HEK293 (cell line): ENCODE measurements around the gene ZBTB4.

Experiments
- CTCF ChIA-PET: fragments of 350-600 bp; formaldehyde crosslinking; extraction: SDS; loops from one replicate; lab custom pipeline; 2021; ENCODE audit warnings: antibody characterized with exemption; lab: Yijun Ruan, JAX
- POLR2A ChIA-PET: fragments of 300-600 bp; formaldehyde crosslinking; extraction: SDS; loops from one replicate; lab custom pipeline; 2020; ENCODE audit warnings: antibody characterized with exemption, inconsistent platforms; lab: Yijun Ruan, JAX
- H3K27ac ChIP-seq: fragments of 200-500 bp; sonication (Bioruptor generic); 2 replicates; pipeline ENCODE4 v1.5.1; 2014; ENCODE audit warnings: low read depth, low read length, control low read depth, inconsistent platforms; ENCODE audit errors: extremely low read depth
- H3K36me3 ChIP-seq, 2 experiments: fragments of 200-500 bp in 1 of 2; sonication (Bioruptor generic) in 1 of 2; 1 replicate in 1 of 2; 2 replicates in 1 of 2; pipeline ENCODE4 v1.5.1; 2014 to 2017; ENCODE audit warnings: inconsistent platforms in 2 of 2, low read length in 2 of 2; ENCODE audit not compliant: control insufficient read depth in 2 of 2, insufficient read depth in 1 of 2
- H3K4me1 ChIP-seq: fragments of 200-500 bp; sonication (Bioruptor generic); 2 replicates; pipeline ENCODE4 v1.5.1; 2014; ENCODE audit warnings: mild to moderate bottlenecking, low read length, inconsistent platforms; ENCODE audit not compliant: control insufficient read depth, insufficient read depth
- H3K4me3 ChIP-seq: 2 replicates; pipeline ENCODE4 v1.5.1; 2011; ENCODE audit warnings: low read depth, mild to moderate bottlenecking, control low read depth, low read length, moderate library complexity
- H3K9me3 ChIP-seq: fragments of 200-500 bp; sonication (Bioruptor generic); 2 replicates; pipeline ENCODE4 v1.5.1; 2014; ENCODE audit warnings: low read depth, low read length, inconsistent platforms; ENCODE audit not compliant: control insufficient read depth, insufficient read depth
- GLIS2 ChIP-seq: fragments of 450-650 bp; formaldehyde crosslinking; IDR thresholded peaks from 2 replicates; pipeline ENCODE4 v1.5.1; 2016; ENCODE audit warnings: missing biosample characterization, missing genetic modification characterization
- IKZF3 ChIP-seq: fragments of 450-650 bp; IDR thresholded peaks from 2 replicates; pipeline ENCODE4 v1.5.0; 2018; ENCODE audit warnings: missing biosample characterization, mild to moderate bottlenecking, missing genetic modification characterization, moderate library complexity
- MYNN ChIP-seq: fragments of 450-650 bp; formaldehyde crosslinking; IDR thresholded peaks from 2 replicates; pipeline ENCODE4 v1.5.1; 2016; ENCODE audit warnings: missing biosample characterization, missing genetic modification characterization, borderline replicate concordance
- PRDM2 ChIP-seq: fragments of 450-650 bp; formaldehyde crosslinking; IDR thresholded peaks from 2 replicates; pipeline ENCODE4 v1.5.1; 2016; ENCODE audit warnings: missing biosample characterization, missing genetic modification characterization, borderline replicate concordance
- PRDM4 ChIP-seq: fragments of 450-650 bp; formaldehyde crosslinking; IDR thresholded peaks from 2 replicates; pipeline ENCODE4 v1.5.1; 2017; ENCODE audit warnings: missing biosample characterization, missing genetic modification characterization
- YY1 ChIP-seq: fragments of 450-650 bp; formaldehyde crosslinking; IDR thresholded peaks from 2 replicates; pipeline ENCODE4 v1.5.1; 2018; ENCODE audit warnings: missing biosample characterization, missing genetic modification characterization
- ZBTB48 ChIP-seq: fragments of 450-650 bp; formaldehyde crosslinking; IDR thresholded peaks from 2 replicates; pipeline ENCODE4 v1.5.1; 2016; ENCODE audit warnings: missing biosample characterization, missing genetic modification characterization
- ZBTB8A ChIP-seq: fragments of 450-650 bp; formaldehyde crosslinking; IDR thresholded peaks from 2 replicates; pipeline ENCODE4 v1.5.1; 2016; ENCODE audit warnings: missing biosample characterization, missing genetic modification characterization
- ZFP41 ChIP-seq: fragments of 450-650 bp; formaldehyde crosslinking; IDR thresholded peaks from 2 replicates; pipeline ENCODE4 v1.5.1; 2016; ENCODE audit warnings: missing biosample characterization, missing genetic modification characterization, borderline replicate concordance
- ZNF221 ChIP-seq: fragments of 450-650 bp; formaldehyde crosslinking; IDR thresholded peaks from 2 replicates; pipeline ENCODE4 v1.5.1; 2017; ENCODE audit warnings: missing biosample characterization, missing genetic modification characterization, borderline replicate concordance
- ZNF266 ChIP-seq: fragments of 450-650 bp; formaldehyde crosslinking; IDR thresholded peaks from 2 replicates; pipeline ENCODE4 v1.5.1; 2016; ENCODE audit warnings: missing biosample characterization, missing genetic modification characterization, low read depth
- ZNF280C ChIP-seq: fragments of 450-650 bp; formaldehyde crosslinking; IDR thresholded peaks from 2 replicates; pipeline ENCODE4 v1.5.1; 2016; ENCODE audit warnings: missing biosample characterization, missing genetic modification characterization
- ZNF426 ChIP-seq: fragments of 450-650 bp; formaldehyde crosslinking; IDR thresholded peaks from 2 replicates; pipeline ENCODE4 v1.5.1; 2017; ENCODE audit warnings: missing biosample characterization, missing genetic modification characterization, mild to moderate bottlenecking, inconsistent platforms, moderate library complexity
- ZNF701 ChIP-seq: fragments of 450-650 bp; formaldehyde crosslinking; IDR thresholded peaks from 2 replicates; pipeline ENCODE4 v1.5.1; 2016; ENCODE audit warnings: missing biosample characterization, missing genetic modification characterization
- ZNF791 ChIP-seq: fragments of 450-650 bp; formaldehyde crosslinking; IDR thresholded peaks from 2 replicates; pipeline ENCODE4 v1.5.1; 2016; ENCODE audit warnings: missing biosample characterization, missing genetic modification characterization
- ZSCAN18 ChIP-seq: fragments of 450-650 bp; formaldehyde crosslinking; IDR thresholded peaks from 2 replicates; pipeline ENCODE4 v1.5.1; 2016; ENCODE audit warnings: missing biosample characterization, missing genetic modification characterization
- ZSCAN30 ChIP-seq: fragments of 450-650 bp; IDR thresholded peaks from 2 replicates; pipeline ENCODE4 v1.5.1; 2018; ENCODE audit warnings: missing biosample characterization, mild to moderate bottlenecking, missing genetic modification characterization, moderate library complexity
- TF ChIP-seq, protein P1 (sequence below): fragments of 450-650 bp; formaldehyde crosslinking; IDR thresholded peaks from 2 replicates; pipeline ENCODE4 v1.5.1; 2016; ENCODE audit warnings: missing biosample characterization, missing genetic modification characterization

The ZBTB4 gene

DNA sequence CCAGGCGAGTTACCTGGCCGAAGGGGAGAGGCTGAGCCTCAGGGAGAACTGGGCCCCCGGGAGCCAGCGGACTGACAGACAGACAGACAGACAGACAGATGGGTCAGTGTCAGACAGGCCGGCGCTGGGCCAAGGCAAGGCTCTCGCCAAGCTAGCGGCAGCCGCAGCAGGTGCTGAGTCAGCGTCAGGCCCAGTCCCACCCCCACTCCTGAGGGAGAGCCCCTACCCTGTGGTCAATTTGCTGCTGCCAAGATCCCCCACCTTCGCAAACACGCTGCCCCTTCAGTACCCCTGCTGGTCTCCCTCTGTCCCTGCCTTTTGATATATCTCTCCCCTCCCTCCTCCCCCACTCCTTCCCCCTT, 38.6 kb downstream of the ZBTB4 start (continued):
- TF ChIP-seq PRDM2 (tag by site-specific recombination) = 0 out of 2 replicates have a peak, but pooled peaks have one; percentile 8
- TF ChIP-seq ZFP41 (tag by site-specific recombination) = no peak
- TF ChIP-seq IKZF3 (tag by site-specific recombination) = 0 out of 2 replicates have a peak, but pooled peaks have one; percentile 6
- no peak for TF ChIP-seq ZNF266 (tag by site-specific recombination)
- TF ChIP-seq ZNF791 (tag by site-specific recombination) = no peak
- peak; percentile 32 for TF ChIP-seq ZBTB48 (tag by site-specific recombination)
- TF ChIP-seq, protein P1, sequence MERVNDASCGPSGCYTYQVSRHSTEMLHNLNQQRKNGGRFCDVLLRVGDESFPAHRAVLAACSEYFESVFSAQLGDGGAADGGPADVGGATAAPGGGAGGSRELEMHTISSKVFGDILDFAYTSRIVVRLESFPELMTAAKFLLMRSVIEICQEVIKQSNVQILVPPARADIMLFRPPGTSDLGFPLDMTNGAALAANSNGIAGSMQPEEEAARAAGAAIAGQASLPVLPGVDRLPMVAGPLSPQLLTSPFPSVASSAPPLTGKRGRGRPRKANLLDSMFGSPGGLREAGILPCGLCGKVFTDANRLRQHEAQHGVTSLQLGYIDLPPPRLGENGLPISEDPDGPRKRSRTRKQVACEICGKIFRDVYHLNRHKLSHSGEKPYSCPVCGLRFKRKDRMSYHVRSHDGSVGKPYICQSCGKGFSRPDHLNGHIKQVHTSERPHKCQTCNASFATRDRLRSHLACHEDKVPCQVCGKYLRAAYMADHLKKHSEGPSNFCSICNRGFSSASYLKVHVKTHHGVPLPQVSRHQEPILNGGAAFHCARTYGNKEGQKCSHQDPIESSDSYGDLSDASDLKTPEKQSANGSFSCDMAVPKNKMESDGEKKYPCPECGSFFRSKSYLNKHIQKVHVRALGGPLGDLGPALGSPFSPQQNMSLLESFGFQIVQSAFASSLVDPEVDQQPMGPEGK = peak; percentile 93
- TF ChIP-seq ZNF221 (tag by site-specific recombination) = no peak
- TF ChIP-seq GLIS2 (tag by site-specific recombination) = peak; percentile 56; the same call in 1 of the 2 replicates
- no peak for TF ChIP-seq ZNF280C (tag by site-specific recombination)
- TF ChIP-seq ZSCAN30 = 0 out of 2 replicates have a peak, but pooled peaks have one; percentile 23
- peak; percentile 44 for TF ChIP-seq ZBTB8A (tag by site-specific recombination)
- TF ChIP-seq ZSCAN18 (tag by site-specific recombination) = no peak

GRCh38 chr17:7440113-7440833, 39.2 kb downstream of the ZBTB4 start:
- Histone ChIP-seq H3K9me3 (no peaks in the 10 kb centered on the region), H3K4me1 (peaks cover 31% of the 10 kb centered on the region), H3K4me3 (peak overlapping the region; percentile 20), H3K36me3 (no peaks in the 10 kb centered on the region), H3K27ac (peak overlapping the region; percentile 74)
- ChIA-PET CTCF (interaction anchor here (0.6 to 3.8 kb wide), 3 partner anchors 13 to 84 kb away, joined by 3 to 18 read pairs (median 5); partner anchors contain the start of gene TMEM95), POLR2A (interaction anchor here (0.5 to 3.1 kb wide), 6 partner anchors 37 to 210 kb away, joined by 3 to 21 read pairs (median 4); partner anchors contain the start of genes PLSCR3, TMEM256 and ZBTB4)
- 0 out of 2 replicates have a peak, but pooled peaks have one; percentile 20 for TF ChIP-seq YY1 (tag by site-specific recombination)
- TF ChIP-seq PRDM4 = no peak
- TF ChIP-seq, protein P1 = peak; percentile 80
- no peak for TF ChIP-seq ZNF426
- TF ChIP-seq ZNF701 (tag by site-specific recombination) = no peak
- TF ChIP-seq MYNN (tag by site-specific recombination) = peak; percentile 8; the same call in 1 of the 2 replicates
